Esophagus squamous epithelium (tissue), 5 donors: ENCODE data around the gene PRKCD. TPM values are rescaled to one million over a fixed set of nuclear protein-coding genes. Genes with fewer than 3 reads are reported as not detected.

Source experiments
- DNase-seq: peaks from one replicate; lab custom pipeline; 2025; lab: John Stamatoyannopoulos, UW
- H3K27ac ChIP-seq, 4 donors: fragments of 200-600 bp; sonication (generic); one replicate each; pipeline ENCODE4 v1.5.1; 2016 to 2019; ENCODE audit warnings: mild to moderate bottlenecking in 1 of 4
- H3K27me3 ChIP-seq, 4 donors: fragments of 200-600 bp; sonication (generic); 1 replicate in 3 of 4; 2 replicates in 1 of 4; pipeline versions ENCODE4 v1.5.1 to v1.6.0; 2017 to 2021; ENCODE audit warnings: antibody characterized with exemption in 1 of 4
- H3K36me3 ChIP-seq, 3 donors: fragments of 200-600 bp; sonication (generic); one replicate each; pipeline ENCODE4 v1.5.1; 2016 to 2019
- H3K4me1 ChIP-seq, 3 donors: fragments of 200-600 bp; sonication (generic); one replicate each; pipeline ENCODE4 v1.5.1; 2017 to 2019
- H3K4me3 ChIP-seq, 4 donors: fragments of 200-600 bp; sonication (generic); 1 replicate in 3 of 4; 2 replicates in 1 of 4; pipeline ENCODE4 v1.5.1; 2016 to 2019; ENCODE audit warnings: mild to moderate bottlenecking in 2 of 4, moderate library complexity in 1 of 4
- H3K9me3 ChIP-seq, 3 donors: fragments of 200-600 bp; sonication (generic); one replicate each; pipeline ENCODE4 v1.5.1; 2016 to 2019
- CTCF ChIP-seq, 6 experiments: fragments of 450-650 bp in 4 of 6; fragments of 200-600 bp in 2 of 6; sonication (generic) in 2 of 6; IDR thresholded peaks; one replicate each; pipeline ENCODE4 v1.5.1; 2016 to 2019; ENCODE audit warnings: antibody characterized with exemption in 6 of 6, mild to moderate bottlenecking in 4 of 6, moderate library complexity in 4 of 6
- POLR2A ChIP-seq, 4 donors: fragments of 450-650 bp; IDR thresholded peaks; one replicate each; pipeline ENCODE4 v1.6.1; 2017; ENCODE audit warnings: antibody characterized with exemption in 4 of 4, mild to moderate bottlenecking in 4 of 4, moderate library complexity in 3 of 4
- WGBS, 2 donors: methylation state at CpG; one replicate each; pipeline ENCODE4 v1.1.5; 2018; 5-methylcytosine and 5-hydroxymethylcytosine counted together
- intact Hi-C: fragments of 100-400 bp; cut with DNase I; formaldehyde crosslinking; loops from one replicate; pipeline ENCODE4 v1.15.0; 2022
- total RNA-seq, 4 donors: library from RNA; depleted of rRNA; stranded (reverse); fragments of >200 nt; gene quantifications; one replicate each; pipeline ENCODE4 v1.1.0, GENCODE V29; 2016
- donor health status: DM: yes; HTN: yes; CAD: no.

PRKCD gene
- total RNA-seq, 4 donors from 2014 or later: 8.8 to 21.5 (median 20.1) TPM

- Histone ChIP-seq H3K9me3 (no peaks in the 10 kb centered on the region), H3K36me3 (no peaks in the 10 kb centered on the region), H3K27me3 (no peaks in the 10 kb centered on the region), H3K27ac (peak overlapping the region in 1 of 4 donors; percentile 49), H3K4me3 (no peak overlapping the region), H3K4me1 (peaks cover 6 to 16% (median 9%) of the 10 kb centered on the region in 3 donors)
- 71 to 72% methylated on average over 4 to 6 of the region's 11 CpGs for WGBS, 2 donors
- no peak for DNase-seq
- intact Hi-C loops: no loop called here
- TF ChIP-seq CTCF (IDR thresholded peaks at IDR 0.05): no peak
- no peak for TF ChIP-seq POLR2A (IDR thresholded peaks at IDR 0.05)
Observed at GRCh38 chr3:53147151-53147902, 13.7 kb upstream of the PRKCD start.

- H3K27ac ChIP-seq: no peak overlapping the region
- H3K4me1 ChIP-seq: peaks cover 6 to 16% (median 9%) of the 10 kb centered on the region in 3 donors
- 40% methylated on average over 1 of the region's 2 CpGs; no CpG with 5 or more reads in 1 of the 2 donors for WGBS, 2 donors
- no peaks in the 10 kb centered on the region for H3K36me3 ChIP-seq
- H3K4me3 ChIP-seq: no peak overlapping the region
- TF ChIP-seq CTCF (IDR thresholded peaks at IDR 0.05) (no peak), POLR2A (IDR thresholded peaks at IDR 0.05) (no peak)
- intact Hi-C loops: no loop called here
- H3K27me3 ChIP-seq: no peaks in the 10 kb centered on the region
- no peak for DNase-seq
- H3K9me3 ChIP-seq: no peaks in the 10 kb centered on the region
Observed at GRCh38 chr3:53147903-53148400, 13.1 kb upstream of the PRKCD start.

- DNase-seq: no peak
- no peaks in the 10 kb centered on the region for H3K27me3 ChIP-seq
- H3K36me3 ChIP-seq: no peaks in the 10 kb centered on the region
- WGBS, 2 donors: 87 to 88% methylated on average over 8 of the region's 13 CpGs
- intact Hi-C loops: no loop called here
- no peak overlapping the region for H3K4me3 ChIP-seq
- H3K4me1 ChIP-seq: peaks cover 6 to 22% (median 9%) of the 10 kb centered on the region in 3 donors
- H3K27ac ChIP-seq: no peak overlapping the region
- no peak for TF ChIP-seq CTCF (IDR thresholded peaks at IDR 0.05)
- no peak for TF ChIP-seq POLR2A (IDR thresholded peaks at IDR 0.05)
- H3K9me3 ChIP-seq: no peaks in the 10 kb centered on the region
Observed at GRCh38 chr3:53149006-53149690, 11.9 kb upstream of the PRKCD start.

- intact Hi-C loops: no loop called here
- H3K9me3 ChIP-seq: no peaks in the 10 kb centered on the region
- peak overlapping the region in 1 of 4 donors; percentile 33 for H3K27ac ChIP-seq
- 95% methylated on average over 3 of the region's 4 CpGs for WGBS, 2 donors
- no peaks in the 10 kb centered on the region for H3K27me3 ChIP-seq
- no peak for DNase-seq
- H3K36me3 ChIP-seq: no peaks in the 10 kb centered on the region
- peaks cover 7 to 28% (median 10%) of the 10 kb centered on the region in 3 donors for H3K4me1 ChIP-seq
- no peak overlapping the region for H3K4me3 ChIP-seq
- TF ChIP-seq CTCF (IDR thresholded peaks at IDR 0.05) (no peak), POLR2A (IDR thresholded peaks at IDR 0.05) (no peak)
Observed at GRCh38 chr3:53149699-53150098, 11.3 kb upstream of the PRKCD start.
